Activated T-cell treated with anti-CD3 and anti-CD28 coated beads for 48 hours (primary cell): ENCODE data around the gene GFRA1.

Source experiments
- DNase-seq: peaks from one replicate; pipeline ENCODE4 v3.0.0-alpha.2; 2020; ENCODE audit warnings: low read depth

The GFRA1 gene

DNA sequence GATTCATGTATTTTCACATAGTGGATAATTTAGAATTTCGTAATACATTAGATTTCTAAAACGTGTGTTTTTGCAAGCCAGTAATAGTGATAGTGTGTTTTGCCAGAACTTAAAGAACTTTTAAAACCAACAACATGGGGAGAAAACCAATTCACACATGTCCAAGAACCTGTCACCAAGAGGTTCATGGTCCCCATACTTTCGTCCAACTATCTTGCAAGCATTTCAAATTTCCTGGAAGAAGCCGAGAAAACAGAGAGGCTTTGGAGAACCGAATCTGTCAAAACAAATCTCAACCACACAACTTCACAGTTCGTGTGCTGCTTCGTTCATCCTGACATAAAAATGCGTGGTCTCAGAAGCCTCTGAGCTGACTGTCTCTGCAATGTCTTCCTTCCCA, 31.9 kb downstream of the GFRA1 start:
- no peak for DNase-seq

DNA sequence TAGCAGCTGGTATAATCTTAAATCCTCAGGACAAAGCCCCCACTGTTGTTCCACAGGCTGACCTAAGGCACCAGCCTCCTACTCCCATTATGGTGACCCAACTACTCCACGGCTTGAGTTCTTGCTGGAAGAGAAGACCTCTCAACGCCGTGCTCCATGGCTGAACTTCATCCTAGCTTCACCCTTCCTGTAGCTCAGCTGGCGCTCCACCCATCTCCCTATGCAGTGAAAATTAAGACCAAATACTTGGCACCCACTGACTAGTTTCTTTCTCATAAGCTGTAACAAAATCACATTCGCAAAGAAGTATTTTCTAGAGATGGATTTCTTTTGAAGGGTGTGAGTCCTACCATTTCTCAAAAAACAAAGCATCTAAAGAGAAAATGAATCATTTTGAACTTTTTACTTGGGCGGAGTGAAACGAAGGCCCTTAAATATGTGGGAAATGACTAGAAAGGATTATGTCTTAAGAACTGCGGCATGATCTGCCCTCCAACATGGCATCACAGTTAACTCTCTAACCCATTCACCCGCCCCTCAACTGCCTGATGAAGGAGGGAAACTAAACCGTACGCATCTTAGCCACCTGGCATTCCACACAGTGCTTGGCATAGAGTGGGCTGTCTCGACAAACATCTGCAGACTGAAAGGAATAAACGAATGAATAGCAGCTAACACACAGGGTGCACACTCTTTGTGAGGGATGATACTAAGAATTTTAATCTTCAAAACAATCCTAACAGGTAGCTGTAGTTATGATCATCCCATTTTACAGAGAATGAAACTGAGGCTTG, 32.7 kb downstream of the GFRA1 start:
- DNase-seq: no peak

DNA sequence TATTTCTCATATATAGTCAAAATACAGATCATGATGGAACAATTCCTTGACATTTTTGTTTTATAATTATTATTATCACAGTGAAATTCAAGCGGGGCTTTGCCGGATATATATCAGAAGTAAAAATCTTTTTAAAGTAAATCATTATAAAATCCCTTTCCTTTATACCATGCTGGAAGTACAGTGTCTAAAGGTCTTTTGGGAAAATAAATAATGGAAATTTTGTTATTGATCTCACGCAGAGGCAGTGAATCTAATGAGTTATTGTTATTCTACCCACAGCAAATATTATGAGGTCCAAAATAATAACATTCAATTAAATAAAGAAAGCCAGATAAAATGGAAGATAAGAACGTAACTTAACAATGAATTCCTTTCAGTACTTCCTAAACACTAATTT, 33.8 kb downstream of the GFRA1 start:
- no peak for DNase-seq

DNA sequence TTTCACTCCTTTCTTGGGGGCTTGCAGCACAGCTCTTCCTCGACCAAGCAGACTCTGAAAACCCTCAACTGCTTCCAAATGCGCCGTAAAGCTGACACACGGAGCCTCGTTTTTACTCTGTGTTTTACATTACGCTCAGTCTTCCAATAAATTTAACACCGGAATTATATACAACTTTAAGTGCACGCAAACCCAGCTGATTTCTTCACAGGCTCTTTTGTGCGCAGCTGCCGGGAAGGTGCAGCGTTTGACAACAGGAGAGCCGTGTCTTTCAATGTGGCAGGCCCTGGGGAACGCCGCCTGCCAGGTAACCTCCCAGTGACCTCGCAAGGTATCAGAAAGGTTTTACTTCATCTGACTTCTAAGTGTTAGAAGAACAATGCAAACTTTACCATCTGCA, 35.0 kb downstream of the GFRA1 start:
- no peak for DNase-seq

DNA sequence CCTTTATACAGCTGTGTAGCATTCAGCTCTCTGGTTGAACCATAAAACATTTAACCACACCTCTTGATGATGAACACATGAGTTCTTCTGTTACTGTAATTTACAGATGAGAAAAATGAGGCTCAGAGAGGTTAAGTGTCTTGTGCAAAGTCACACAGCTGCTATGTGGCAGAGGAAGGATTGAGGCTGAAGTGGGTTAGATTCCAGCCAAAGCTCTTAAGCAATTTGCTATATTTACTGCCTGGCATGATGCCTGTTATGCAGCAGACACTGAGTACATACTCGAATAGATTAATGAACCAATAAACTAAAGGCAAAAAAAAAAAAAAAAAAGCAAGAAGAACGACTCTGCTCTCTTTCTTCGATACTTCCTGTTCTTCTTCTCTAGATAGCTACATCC, 35.7 kb downstream of the GFRA1 start:
- no peak for DNase-seq

DNA sequence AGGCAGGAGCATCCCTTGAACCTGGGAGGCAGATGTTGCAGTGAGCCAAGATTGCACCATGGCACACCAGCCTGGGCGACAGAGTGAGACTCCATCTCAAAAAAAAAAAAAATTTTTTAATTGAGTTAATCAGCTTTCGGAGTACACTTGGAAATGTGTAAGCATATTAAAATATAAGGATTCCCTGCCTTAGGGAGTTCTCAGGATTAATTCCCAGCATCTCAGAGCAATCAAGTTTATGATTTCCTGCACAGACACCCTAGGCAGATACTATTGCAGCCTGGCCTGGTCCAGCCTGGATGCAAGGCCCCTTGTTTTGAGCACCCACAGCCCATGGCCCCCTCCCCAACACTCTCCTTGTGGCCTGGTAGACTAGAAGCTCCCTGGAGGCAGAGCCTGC, 39.8 kb downstream of the GFRA1 start:
- no peak for DNase-seq

DNA sequence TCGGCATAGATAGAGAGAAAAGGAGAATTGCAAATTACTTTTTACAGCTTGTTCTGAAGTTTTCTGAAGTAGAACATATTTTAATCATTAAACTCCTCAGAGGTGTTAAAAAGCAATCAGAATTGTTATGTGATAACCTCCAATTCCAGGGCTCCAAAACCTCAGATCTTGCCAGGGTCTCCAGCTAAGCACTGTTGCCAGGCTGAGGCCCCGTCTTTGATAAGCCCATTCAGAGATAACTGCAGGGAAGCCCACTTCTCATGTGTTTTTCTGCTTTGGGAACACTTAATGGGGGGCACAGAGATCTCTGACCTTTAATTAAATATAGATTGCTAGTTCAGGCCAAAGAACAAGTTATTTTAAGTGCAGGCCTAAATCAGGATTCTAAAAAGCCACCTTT, 40.4 kb downstream of the GFRA1 start:
- no peak for DNase-seq

DNA sequence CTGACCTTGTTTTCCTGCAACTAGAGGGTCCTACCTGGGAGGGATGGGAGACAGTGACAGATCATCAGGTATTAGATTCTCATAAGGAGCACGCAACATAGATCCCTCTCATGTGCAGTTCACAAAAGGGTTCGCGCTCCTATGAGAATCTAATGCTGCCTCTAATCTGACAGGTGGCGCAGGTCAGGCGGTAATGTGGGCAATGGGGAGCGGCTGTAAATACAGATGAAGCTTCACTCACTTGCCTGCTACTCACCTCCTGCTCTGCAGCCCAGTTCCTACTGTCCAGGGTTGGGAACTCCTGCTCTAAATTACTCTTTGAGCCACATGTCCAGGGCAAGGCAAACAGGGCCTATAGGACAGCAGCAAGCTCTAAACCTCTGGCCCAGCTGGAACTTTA, 46.2 kb downstream of the GFRA1 start:
- DNase-seq: no peak

DNA sequence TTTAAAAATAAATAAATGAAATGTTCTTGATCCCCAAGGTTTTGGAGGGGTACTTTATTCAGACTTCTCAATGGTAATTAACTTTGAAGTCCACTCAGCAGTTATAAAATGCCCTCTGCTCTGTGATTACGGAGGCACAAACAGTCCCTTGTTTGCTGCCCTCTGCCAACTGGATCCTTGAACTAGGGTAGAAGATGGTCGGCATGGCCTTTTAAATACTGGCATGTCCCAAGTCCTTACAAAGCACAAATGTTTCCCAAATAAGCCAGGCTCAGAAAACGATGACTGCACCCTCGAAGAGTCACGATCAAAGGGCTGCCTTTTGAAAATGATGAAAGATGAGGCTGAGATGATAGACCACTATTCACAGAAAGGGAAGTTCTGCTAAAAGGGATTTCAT, 47.0 kb downstream of the GFRA1 start:
- DNase-seq: no peak

DNA sequence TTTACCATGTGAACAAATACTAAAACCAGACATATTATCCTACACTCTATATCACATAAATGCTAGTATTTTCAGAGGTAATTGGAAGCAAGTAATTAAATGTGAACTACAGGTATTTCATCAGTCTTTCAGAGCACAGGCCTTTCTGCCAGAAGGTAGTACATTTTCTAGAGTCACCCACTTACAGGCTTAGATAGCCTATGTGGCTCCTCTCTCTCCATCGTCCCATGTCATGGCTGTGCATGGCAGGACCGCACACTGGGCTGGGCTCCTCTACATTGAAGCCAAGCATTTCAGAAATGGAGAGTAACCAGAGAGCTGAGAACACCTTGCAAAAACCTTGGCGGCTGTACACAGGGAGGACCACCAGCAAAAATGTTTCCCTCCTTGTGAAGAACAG, 49.7 kb downstream of the GFRA1 start:
- no peak for DNase-seq

DNA sequence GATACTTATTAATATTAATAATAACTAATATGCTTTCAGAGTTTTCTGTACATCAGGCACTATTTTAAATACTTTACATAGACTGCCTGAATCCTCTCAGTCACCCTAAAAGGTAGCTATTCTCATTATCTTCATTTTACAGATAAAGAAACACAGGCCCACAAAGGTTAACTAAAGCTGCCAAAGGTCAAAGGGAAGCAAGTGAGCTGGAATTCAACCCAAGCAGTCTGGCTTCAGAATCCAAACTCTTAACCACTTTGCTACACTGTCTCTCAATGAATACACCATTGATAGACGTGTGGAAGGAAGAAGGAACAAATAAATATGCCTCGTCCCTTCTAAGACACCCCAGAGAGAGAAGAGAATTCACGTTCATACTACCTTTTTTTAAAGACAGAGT, 52.0 kb downstream of the GFRA1 start:
- no peak for DNase-seq

DNA sequence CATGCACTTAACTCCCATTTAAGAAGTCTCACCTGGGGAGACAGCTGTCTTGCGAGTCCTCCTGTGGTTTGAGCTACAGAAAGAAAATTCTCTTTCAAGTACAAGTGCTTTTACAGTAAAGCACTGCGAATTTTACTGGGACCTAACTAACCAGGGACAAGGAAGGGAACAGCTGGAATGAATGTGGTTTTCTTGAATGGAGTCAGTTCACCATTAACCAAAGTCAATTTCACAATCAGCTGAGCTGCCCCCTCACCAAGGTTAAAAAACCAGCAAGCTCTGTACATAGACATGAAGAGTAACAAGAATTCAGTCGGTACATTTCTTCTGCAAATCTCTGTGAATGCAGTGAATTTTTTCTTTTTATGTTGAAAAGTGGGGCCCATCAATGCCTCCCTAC, 56.3 kb downstream of the GFRA1 start:
- no peak for DNase-seq

DNA sequence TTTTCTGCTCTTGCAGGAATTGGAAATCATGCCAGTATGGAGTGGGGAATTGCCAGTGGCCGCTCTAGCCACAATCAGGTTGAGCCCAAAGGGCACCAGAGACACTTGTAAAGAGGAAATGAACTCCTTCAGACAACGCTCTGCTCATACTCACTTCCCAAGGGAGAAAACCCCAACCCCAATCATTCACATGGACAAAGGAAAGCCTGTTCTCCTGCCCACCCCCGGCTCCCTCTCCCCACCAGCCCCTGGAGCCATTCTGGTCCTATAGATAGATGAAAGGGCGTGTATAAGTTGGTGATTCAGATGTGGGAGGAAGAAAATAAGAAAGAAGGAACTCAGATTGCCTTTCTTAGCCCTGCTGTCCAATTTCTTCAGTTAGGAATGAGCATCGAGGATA, 57.4 kb downstream of the GFRA1 start:
- DNase-seq: no peak

DNA sequence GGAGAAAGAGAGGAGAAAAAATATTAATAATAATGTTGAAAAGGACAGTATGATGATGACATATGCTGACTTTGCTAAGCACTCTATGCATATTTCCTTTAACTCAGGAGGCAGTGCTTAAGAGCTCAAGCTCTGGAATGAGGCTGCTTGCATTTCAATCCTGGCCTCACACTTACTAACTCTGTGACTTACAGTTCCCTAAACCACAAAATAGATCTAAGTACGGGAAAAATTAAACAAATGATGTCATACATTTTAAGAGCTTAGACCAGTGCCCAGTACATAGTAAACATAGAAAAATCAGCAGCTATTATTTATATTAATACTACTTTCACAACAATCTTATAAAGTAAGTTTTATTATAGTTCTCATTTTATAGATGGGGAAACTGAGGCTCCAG, 61.3 kb downstream of the GFRA1 start:
- DNase-seq: no peak

DNA sequence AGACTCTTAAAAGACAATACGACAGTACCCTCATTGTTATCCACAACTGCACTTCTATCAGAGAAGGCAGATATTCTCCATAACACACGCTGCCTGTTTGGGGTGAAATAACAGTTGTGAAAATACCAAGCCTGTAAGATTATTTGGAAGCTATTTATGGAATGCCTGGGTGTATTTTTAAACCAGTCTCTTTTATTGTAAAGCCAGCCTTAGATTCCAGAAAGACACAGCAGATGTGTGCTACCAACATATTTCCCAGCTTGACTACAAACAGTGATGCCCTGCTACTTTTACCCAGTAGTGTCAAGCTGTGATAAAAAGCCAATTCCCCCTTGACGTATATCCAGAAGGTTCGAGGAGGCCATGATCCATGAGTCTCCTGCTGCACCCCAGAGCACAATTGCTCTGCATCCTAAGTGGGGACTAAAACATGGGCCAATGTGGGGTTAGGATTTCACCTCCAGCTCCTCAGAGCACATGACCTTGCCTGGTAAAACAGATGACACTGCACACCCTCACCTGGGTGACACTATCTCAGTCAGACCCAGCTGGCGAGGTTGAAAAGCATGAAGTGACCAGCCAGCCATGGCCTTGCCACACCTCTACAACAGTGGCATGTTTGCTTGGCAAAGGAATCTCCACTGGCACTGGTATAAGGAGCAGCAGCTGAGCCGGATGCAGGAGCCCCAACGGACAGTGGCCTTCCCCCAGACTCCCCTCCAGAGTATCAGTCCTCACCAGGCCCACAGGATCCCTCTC, 62.2 kb downstream of the GFRA1 start:
- no peak for DNase-seq

DNA sequence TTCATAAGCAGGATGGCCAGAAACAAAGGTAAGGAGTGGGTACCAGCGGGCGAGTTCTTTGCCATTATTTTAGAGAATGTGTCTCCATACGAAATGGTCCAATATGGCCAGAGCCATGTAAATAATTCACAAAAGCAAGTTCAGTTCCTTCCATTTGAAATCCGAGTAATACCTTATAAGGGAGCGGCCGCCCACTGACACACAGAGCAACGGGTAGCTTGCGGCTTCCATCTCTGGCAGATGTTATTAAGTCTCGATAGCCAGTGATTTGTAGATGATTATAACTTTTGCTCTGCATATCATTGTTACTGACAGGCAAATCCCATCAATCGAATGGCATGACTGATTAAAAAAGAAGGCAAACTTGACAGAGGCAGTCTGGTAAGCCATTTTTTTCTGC, 63.2 kb downstream of the GFRA1 start:
- no peak for DNase-seq

DNA sequence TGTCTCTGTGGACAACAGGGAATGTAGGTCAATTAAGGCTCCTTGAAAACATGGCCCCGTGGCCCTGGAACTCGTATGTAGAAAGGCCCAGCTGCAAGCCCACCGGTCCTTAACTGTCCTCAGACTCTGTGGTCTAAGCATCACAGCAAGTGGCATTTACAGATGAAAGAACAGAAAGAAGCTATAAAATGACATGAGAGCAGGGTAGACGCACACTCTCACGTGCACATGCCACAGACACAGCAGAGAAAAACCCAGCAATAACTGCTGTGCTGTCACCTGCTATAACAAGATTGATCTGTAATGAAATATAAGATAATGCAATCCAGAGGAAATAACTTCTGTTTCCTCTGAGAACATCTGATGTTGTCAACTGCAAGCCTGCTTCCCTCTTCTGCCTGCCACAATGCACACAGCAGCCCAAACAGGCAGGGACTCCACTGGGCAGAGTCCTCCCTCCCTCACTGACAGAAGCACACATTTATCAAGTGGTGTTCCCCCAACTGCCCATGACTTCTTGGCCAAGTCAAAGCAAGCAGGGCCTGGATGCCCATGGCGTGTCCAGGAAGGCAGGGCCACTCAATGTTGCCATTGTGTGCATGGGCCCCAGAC, 63.9 kb downstream of the GFRA1 start:
- DNase-seq: no peak

DNA sequence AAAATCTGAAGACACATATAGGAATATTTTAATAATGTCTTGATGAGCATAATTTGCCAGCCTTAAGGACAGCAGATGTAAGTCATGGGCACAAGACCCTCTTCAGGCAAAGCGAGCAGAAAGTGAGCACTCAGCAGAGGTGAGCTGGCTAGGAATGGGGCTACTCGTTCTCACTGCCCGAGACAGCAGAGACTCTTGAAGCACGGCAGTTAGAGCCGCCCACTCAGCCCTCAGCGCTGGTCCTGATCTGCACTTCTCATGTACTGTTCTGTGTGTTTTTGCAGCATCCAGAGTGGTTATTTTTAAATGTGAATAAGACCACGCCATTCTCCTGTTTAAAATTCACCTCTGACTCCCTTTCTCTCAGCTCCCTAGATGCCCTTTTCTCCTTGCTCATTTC, 65.3 kb downstream of the GFRA1 start:
- no peak for DNase-seq

DNA sequence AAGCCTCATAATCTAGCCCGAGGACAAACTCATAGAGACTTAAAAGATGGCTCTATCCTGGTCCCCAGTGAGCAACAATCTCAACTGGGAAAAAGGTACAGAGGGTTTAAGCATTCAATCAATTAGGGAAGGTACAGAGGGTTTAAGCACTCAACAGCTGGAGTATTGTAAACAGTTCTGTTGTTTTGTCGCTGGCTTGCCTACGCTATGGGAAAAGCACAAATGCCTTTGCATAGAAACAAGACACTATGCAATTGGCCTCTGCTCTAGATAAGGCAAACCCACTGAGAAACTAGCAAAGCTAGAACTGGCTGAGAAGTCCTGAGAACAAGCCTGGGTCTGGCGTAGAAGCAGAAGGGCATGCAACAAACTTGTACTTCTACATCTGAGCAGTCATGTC, 69.3 kb downstream of the GFRA1 start:
- DNase-seq: no peak

DNA sequence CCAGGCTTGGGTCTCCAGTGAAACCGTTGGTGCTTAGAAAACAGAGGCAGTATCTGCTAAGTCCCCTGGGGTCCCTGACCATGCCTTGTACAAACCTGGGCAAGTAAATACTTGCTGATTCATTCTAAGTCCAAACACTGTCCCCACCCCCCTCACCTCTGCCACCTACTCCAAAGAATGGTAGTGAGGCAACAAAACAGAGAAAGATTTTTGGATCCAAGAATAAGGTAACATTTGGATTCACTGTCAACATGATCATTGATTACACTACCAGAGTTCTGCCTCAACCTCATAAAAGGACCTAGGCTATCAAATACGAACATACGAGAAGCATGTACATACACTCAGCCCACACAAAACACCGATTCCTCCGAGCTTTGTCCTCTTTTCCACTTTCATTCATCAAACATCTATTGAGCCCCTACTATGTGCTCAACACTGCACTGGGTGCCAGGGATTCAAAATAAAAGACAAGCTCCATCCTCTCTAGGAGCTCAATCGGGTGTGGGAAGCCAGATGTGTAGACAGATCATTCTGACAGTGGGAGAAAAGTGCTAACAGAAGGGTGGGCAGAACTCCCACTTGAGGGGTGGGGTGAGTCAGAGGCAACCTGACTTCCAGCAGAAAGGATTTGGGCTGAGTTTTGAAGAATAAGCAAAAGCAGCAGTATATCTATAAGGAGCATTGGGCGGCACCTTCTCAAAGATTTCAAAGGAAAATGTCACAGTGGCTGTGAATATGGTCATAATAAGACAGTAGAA, 71.2 kb downstream of the GFRA1 start:
- DNase-seq: no peak

DNA sequence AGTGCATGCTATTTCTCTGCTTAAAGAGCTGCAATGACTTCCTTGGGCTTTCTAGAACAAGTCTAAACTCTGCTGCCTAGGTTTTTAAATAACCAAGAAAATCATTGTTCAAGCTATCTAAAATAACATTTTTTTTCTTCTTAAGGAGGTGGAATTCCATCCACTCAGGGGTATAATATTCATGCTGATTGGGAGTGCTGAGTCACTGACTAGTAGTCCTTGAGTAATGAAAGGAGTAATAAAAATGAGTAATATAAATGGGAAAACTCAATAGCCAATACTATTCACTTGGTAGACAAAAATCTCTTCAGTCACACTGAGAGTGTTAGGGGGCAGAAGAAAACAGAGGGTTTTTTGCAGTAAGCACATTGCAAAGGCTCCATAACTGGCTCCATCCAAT, 72.0 kb downstream of the GFRA1 start:
- no peak for DNase-seq

DNA sequence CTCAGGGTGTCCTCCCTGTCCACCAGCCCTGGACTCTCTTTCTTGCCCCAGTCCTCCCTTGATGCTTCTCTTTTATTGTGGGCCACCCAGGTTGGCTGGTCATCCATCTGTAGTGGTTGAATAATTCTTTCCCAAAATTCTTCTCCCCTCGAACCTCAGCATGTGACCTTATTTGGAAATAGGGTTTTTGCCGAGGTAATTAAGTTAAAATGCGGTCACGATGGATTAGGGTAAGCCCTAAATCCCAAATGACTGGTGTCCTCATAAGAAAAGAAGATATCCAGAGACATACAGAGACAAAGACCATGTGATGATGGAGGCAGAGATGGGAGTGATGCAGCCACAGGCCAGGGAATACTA, 74.3 kb downstream of the GFRA1 start:
- DNase-seq: no peak
